Right cardiac atrium (tissue), 5 donors: ENCODE results near the gene CYP46A1. TPM values are rescaled to one million over a fixed set of nuclear protein-coding genes. Genes with fewer than 3 reads are reported as not detected.

ENCODE experiments used
- ATAC-seq, 2 donors: fragments of 200-7000 bp; cut with Tn5 transposase; one replicate each; pipeline versions ENCODE4 v1.8.0 to v1.9.1; 2020; ENCODE audit warnings: moderate library complexity in 2 of 2, mild to moderate bottlenecking in 1 of 2
- DNase-seq, 3 donors: peaks; one replicate each; pipeline ENCODE4 v3.0.0-alpha.2; 2020
- H3K27ac ChIP-seq: one replicate; pipeline ENCODE4 v1.5.1; 2013; ENCODE audit warnings: mild to moderate bottlenecking, low read length, control low read depth, moderate library complexity
- H3K27me3 ChIP-seq: one replicate; pipeline ENCODE4 v1.6.1; 2013; ENCODE audit not compliant: control insufficient read depth, insufficient read depth
- H3K4me1 ChIP-seq: one replicate; pipeline ENCODE4 v1.6.1; 2013; ENCODE audit warnings: low read length; ENCODE audit not compliant: control insufficient read depth, insufficient read depth
- H3K4me3 ChIP-seq: one replicate; pipeline ENCODE4 v1.5.1; 2013; ENCODE audit warnings: low read length, control low read depth
- H3K9me3 ChIP-seq: one replicate; pipeline ENCODE4 v1.6.1; 2013; ENCODE audit warnings: low read length; ENCODE audit not compliant: control insufficient read depth
- WGBS: extraction: QIAGEN DNeasy Blood & Tissue Kit; methylation state at CpG from one replicate; pipeline ENCODE4 v1.1.7; 2013; 5-methylcytosine and 5-hydroxymethylcytosine counted together
- intact Hi-C, 4 donors: fragments of 100-400 bp; cut with DNase I; formaldehyde crosslinking; loops; one replicate each; pipeline versions ENCODE4 v1.11.0 to v1.14.0; 2022 to 2023
- polyA plus RNA-seq: library from polyadenylated mRNA; stranded (reverse); fragments of 200-250 nt; gene quantifications from one replicate; pipeline ENCODE4 v1.2.3, GENCODE V29; 2013
- total RNA-seq, 4 donors: library from RNA; stranded (reverse); fragmentation: NEBNext Ultra II Directional; extraction: Animal tissue kit (Norgen Biotek cat#: 25700); gene quantifications; one replicate each; pipeline ENCODE4 v1.2.1, GENCODE V29; 2021
- donor health status: healthy with polysubstance abuse.
- donor health status: DM: no; HTN: yes; CAD: no.
- donor health status: DM: no; HTN: no; CAD: no.
- donor health status: DM: no; HTN: yes; CAD: no; lungs with severe emphysema.
- donor health status: DM: yes; HTN: yes; CAD: no.

The CYP46A1 gene
- total and polyA plus RNA-seq, 5 donors = 5.7 to 9.2 (median 7.6) TPM

DNA sequence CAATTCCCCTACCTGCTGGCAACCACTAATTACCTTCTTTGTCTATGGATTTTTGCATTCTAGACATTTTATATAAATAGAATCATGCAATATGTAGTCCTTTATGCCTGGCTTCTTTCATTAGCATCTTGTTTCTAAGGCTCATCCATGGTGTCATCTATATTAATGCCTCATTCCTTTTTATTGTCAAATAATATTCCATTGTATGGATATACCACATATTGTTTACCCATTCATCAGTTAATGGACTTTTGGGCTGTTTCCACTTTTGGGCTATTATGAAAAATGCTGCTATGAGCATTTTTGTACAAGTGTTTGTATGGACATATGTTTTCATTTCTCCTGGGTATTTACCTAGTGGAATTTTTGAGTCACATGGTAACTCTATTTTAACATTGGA is 18.0 kb downstream of the CYP46A1 start:
- no peaks in the 10 kb centered on the region for H3K27me3 ChIP-seq
- H3K9me3 ChIP-seq = no peaks in the 10 kb centered on the region
- ATAC-seq = no peak
- DNase-seq = no peak
- intact Hi-C loops = no loop called here
- no peak overlapping the region for H3K4me3 ChIP-seq
- H3K27ac ChIP-seq = no peak overlapping the region
- no peaks in the 10 kb centered on the region for H3K4me1 ChIP-seq

GRCh38 chr14:99703381-99703780 is 19.3 kb downstream of the CYP46A1 start:
- no peak overlapping the region for H3K4me3 ChIP-seq
- intact Hi-C loops = no loop called here

DNA sequence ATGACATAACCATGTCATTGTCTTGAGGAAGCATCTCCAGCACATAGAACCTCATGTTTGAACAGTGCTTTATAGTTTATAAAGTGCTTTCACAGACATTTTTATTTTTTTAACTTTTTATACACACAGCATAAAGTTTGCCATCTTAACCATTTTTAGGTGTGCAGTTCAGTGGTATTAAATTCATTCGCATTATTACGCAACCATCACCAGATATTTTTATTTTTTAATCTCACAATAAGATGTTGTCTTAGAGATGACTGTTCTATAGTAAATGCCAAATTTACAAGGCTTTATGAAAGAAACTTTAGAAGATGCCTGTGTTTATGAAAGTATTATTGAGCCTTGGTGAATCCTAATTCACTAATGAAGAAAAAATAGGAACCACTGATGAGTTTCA is 19.9 kb downstream of the CYP46A1 start:
- ATAC-seq = no peak
- H3K4me3 ChIP-seq = no peak overlapping the region
- H3K27ac ChIP-seq = no peak overlapping the region
- no peaks in the 10 kb centered on the region for H3K27me3 ChIP-seq
- DNase-seq = no peak
- intact Hi-C loops = no loop called here
- no peaks in the 10 kb centered on the region for H3K4me1 ChIP-seq
- no peaks in the 10 kb centered on the region for H3K9me3 ChIP-seq
- WGBS = 97% methylated on average over 2 of the region's 2 CpGs

More at GRCh38 chr14:99703381-99703780, 19.3 kb downstream of the CYP46A1 start:
- H3K27me3 ChIP-seq = no peaks in the 10 kb centered on the region
- H3K4me1 ChIP-seq = no peaks in the 10 kb centered on the region
- WGBS = 96% methylated on average over 3 of the region's 3 CpGs
- H3K9me3 ChIP-seq = no peaks in the 10 kb centered on the region
- H3K27ac ChIP-seq = no peak overlapping the region
- DNase-seq = no peak
- no peak for ATAC-seq

GRCh38 chr14:99706107-99706900 is 22.2 kb downstream of the CYP46A1 start:
- 79% methylated on average over 8 of the region's 8 CpGs for WGBS
- no peaks in the 10 kb centered on the region for H3K9me3 ChIP-seq
- H3K27me3 ChIP-seq = no peaks in the 10 kb centered on the region
- DNase-seq (no peak), ATAC-seq (no peak)
- no peak overlapping the region for H3K27ac ChIP-seq
- no peaks in the 10 kb centered on the region for H3K4me1 ChIP-seq
- no peak overlapping the region for H3K4me3 ChIP-seq
- intact Hi-C loops = no loop called here

DNA sequence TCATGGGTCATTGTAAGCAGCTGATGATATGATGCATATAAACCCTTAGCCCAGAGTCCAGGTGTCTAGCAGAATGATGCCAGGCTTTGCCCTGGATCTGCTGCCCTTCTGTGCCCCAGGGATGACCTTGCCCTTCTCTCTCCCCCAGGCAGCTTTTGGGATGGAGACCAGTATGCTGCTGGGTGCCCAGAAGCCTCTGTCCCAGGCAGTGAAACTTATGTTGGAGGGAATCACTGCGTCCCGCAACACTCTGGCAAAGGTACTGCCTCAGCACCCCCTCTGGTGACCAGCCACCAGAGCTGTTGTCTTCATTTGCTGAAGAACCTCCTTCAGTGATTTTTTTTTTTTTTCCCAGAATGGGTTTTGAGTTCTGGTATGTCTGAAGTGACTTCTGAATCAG is 23.3 kb downstream of the CYP46A1 start:
- ATAC-seq (no peak), DNase-seq (no peak)
- Histone ChIP-seq H3K27me3 (no peaks in the 10 kb centered on the region), H3K4me1 (no peaks in the 10 kb centered on the region), H3K4me3 (no peak overlapping the region), H3K27ac (no peak overlapping the region), H3K9me3 (no peaks in the 10 kb centered on the region)
- intact Hi-C loops = no loop called here
- 99% methylated on average over 2 of the region's 2 CpGs for WGBS

DNA sequence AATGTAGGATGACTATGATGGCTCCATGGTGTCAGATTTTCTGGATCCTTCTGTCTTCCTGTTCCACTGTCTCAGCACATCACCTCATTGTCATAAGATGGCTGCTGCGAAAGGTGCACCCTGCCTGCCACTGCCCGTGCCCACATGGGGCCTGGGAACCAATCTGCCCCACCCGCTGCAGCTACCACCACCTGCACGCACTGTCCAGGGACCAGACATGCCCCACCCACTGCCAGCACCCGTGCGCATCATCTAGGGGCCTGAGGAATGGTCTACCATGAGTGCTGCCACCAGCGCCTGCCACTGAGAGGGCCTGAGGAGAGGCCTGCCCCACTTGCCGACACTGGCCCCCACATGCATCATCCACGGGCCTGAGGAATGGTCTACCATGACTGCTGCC is 23.8 kb downstream of the CYP46A1 start:
- no peak for ATAC-seq
- DNase-seq = no peak
- Histone ChIP-seq H3K4me3 (no peak overlapping the region), H3K27me3 (no peaks in the 10 kb centered on the region), H3K27ac (no peak overlapping the region), H3K9me3 (no peaks in the 10 kb centered on the region), H3K4me1 (no peaks in the 10 kb centered on the region)
- intact Hi-C loops = no loop called here
- WGBS = 97% methylated on average over 9 of the region's 9 CpGs

DNA sequence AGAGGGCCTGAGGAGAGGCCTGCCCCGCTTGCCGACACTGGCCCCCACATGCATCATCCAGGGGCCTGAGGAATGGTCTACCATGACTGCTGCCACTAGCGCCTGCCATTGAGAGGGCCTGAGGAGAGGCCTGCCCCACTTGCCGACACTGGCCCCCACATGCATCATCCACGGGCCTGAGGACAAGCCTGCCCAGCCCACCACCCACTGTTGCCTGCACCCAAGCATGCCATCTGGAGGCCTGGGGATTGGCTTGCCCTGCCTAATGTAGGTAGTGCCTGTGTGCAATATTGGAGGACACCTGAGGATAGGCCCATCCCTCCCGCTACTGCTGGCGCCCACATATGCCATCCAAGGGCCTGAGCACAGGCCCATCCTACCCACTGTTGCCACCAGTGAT is 24.4 kb downstream of the CYP46A1 start:
- Histone ChIP-seq H3K9me3 (no peaks in the 10 kb centered on the region), H3K27me3 (no peaks in the 10 kb centered on the region), H3K27ac (no peak overlapping the region), H3K4me3 (no peak overlapping the region), H3K4me1 (no peaks in the 10 kb centered on the region)
- no peak for DNase-seq
- WGBS = 82% methylated on average over 7 of the region's 7 CpGs
- intact Hi-C loops = no loop called here
- no peak for ATAC-seq

GRCh38 chr14:99713972-99714371 is 29.9 kb downstream of the CYP46A1 start:
- Histone ChIP-seq H3K4me3 (no peak overlapping the region), H3K4me1 (no peaks in the 10 kb centered on the region), H3K27ac (no peak overlapping the region), H3K9me3 (no peaks in the 10 kb centered on the region), H3K27me3 (no peaks in the 10 kb centered on the region)
- ATAC-seq (no peak), DNase-seq (no peak)
- WGBS = 88% methylated on average over 3 of the region's 3 CpGs
- intact Hi-C loops = no loop called here

DNA sequence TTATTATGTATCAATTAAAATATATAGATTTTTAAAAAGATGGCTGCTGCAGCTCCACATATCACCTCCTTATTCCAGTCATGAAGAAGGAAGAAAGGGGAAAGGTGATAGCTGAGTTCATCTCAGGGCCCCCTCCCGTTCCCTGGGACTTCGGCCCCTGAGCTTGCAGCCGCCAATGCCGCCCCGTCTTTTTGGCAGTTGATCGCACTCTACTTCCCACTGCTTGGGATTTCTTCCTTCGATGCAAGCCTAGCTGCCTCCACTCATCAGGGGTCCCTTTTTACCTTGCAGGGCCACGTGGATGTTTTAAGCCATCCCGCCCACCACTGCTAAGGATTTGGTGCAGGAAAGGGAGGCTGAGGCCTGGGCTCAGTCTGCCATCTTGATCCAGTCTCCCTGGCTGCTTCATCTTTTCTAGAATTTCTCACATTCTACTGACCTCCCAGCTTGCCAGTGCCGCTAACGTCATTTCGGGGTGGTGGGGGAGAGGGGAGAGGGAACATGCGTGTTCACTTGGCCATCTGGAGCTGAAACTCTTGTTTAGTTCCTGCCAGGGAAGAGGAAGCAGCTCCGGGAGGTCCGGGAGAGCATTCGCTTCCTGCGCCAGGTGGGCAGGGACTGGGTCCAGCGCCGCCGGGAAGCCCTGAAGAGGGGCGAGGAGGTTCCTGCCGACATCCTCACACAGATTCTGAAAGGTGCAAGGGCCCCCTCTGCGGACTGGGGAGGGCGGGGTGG is 31.3 kb downstream of the CYP46A1 start:
- intact Hi-C loops = no loop called here
- DNase-seq (no peak), ATAC-seq (no peak)
- 70% methylated on average over 24 of the region's 24 CpGs for WGBS
- H3K4me3 ChIP-seq = no peak overlapping the region
- H3K27me3 ChIP-seq = no peaks in the 10 kb centered on the region
- H3K4me1 ChIP-seq = no peaks in the 10 kb centered on the region
- H3K27ac ChIP-seq = no peak overlapping the region
- no peaks in the 10 kb centered on the region for H3K9me3 ChIP-seq

GRCh38 chr14:99716091-99716849 is 32.2 kb downstream of the CYP46A1 start:
- H3K4me3 ChIP-seq = no peak overlapping the region
- 81% methylated on average over 10 of the region's 10 CpGs for WGBS
- no peaks in the 10 kb centered on the region for H3K27me3 ChIP-seq
- DNase-seq (no peak), ATAC-seq (no peak)
- no peaks in the 10 kb centered on the region for H3K9me3 ChIP-seq
- no peaks in the 10 kb centered on the region for H3K4me1 ChIP-seq
- H3K27ac ChIP-seq = no peak overlapping the region
- intact Hi-C loops = no loop called here
